Stimulated activated CD4-positive, alpha-beta T cell treated with anti-CD3 and anti-CD28 coated beads, Interleukin-12 subunit alpha, Interleukin-12 subunit beta, amount 100 ng/mL, for 4 hours (primary cell): ENCODE data around the gene LTBP3.
A peak's percentile ranks its signal among the peaks of the same experiment; 100 is the strongest.
"Not testable (repeated sequence)": the region's sequence is repeated elsewhere in the genome, so short reads cannot be mapped to it uniquely, and the experiment has no call there.

Experiments used
- DNase-seq: peaks from one replicate; pipeline ENCODE4 v3.0.0-alpha.2; 2020

The LTBP3 gene

DNA sequence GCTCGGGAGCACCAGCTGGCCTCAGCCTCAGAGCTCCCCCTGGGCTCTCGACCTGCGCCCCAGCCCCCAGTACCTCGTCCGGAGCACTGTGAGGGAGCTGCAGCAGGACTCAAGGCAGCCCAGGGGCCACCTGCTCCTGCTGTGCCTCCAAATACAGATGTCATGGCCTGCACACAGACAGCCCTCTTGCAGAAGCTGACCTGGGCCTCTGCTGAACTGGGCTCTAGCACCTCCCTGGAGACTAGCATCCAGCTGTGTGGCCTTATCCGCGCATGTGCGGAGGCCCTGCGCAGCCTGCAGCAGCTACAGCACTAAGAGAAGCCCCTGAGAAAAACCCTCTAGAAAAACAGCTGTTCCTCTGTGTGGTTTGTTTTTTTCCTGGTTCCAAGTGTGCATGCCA is 13.3 kb upstream of the LTBP3 start:
- DNase-seq: no peak

DNA sequence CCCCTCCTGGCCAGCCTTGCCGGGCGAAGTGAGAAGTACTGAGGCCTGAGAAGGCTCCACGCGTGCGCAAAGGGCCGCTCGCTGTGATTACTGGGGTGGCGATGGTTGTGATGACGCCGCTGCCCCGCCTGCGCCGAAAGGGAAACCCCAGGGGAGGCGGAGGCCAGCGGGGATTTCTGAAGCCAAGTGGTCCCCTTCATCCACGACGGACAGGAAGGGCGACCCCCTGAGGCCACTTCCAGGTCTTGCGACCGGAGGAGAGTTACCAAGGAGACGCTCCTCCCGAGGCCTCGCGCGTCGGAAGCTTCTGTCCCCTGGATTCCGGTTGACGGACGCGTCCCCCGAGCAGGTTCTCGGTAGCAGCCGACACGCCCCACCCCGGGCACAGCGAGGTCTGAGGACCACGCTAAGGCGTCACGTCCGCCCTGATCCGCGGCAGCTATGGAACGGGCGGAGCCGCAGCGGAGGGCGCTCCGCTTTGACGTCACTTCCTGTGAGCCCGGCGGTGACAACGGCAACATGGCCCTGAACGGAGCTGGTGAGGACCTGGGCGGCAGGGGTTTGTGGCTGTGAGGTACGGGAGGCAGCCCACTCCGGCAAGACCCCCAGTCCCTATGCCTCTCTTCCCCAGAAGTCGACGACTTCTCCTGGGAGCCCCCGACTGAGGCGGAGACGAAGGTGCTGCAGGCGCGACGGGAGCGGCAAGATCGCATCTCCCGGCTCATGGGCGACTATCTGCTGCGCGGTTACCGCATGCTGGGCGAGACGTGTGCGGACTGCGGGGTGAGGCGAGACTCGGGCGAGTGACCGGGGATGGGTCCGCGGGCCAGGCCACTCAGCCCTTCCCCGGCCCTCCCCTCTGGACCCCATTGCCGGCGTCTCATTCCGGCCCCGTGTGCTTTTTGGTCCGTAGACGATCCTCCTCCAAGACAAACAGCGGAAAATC is 12.1 kb upstream of the LTBP3 start, which contains the start of gene ZNRD2:
ZNRD2 (plus strand) TSS at position 505 of the 946 bp plus-strand sequence; CDS start at position 520, 15 bp downstream.
- DNase-seq: peak; percentile 97

DNA sequence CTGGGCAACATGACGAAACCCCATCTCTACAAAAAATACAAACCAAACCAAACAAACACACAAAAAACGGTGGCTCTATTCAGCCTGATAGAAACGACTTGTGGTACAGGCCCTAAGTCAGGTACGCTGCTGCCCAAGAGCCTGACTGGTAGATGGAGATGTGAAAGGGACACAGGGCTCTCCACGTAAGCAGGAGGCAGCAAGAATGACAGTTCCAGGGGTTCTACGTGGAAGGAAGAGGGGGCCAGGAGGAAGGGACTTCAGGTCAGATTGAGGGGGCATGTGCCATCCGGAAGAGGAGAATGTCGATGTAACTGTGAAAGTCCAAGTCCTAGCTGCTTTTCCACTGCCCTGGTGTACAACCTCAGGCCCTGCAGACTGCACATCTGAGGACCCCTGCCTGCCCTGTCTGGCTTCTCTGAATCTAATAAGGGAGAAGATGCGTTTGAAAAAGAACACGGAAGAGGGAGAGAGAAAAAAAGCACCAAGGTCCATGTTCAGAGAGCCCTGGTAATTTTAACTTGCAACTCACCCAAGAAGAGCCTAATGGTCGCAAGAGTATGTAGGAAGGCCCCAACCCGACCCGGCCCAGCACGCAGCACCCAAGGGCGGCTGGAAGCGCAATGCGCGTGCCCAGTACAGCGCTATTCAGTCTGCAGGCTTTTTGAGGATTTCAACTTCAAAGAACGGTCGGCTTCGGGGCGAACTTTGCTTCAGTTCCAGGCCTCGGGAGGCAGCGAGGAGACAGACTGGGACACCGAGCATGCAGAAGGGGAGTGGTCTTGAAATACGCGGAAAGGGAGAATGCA is 11.2 kb upstream of the LTBP3 start:
- DNase-seq: no peak

DNA sequence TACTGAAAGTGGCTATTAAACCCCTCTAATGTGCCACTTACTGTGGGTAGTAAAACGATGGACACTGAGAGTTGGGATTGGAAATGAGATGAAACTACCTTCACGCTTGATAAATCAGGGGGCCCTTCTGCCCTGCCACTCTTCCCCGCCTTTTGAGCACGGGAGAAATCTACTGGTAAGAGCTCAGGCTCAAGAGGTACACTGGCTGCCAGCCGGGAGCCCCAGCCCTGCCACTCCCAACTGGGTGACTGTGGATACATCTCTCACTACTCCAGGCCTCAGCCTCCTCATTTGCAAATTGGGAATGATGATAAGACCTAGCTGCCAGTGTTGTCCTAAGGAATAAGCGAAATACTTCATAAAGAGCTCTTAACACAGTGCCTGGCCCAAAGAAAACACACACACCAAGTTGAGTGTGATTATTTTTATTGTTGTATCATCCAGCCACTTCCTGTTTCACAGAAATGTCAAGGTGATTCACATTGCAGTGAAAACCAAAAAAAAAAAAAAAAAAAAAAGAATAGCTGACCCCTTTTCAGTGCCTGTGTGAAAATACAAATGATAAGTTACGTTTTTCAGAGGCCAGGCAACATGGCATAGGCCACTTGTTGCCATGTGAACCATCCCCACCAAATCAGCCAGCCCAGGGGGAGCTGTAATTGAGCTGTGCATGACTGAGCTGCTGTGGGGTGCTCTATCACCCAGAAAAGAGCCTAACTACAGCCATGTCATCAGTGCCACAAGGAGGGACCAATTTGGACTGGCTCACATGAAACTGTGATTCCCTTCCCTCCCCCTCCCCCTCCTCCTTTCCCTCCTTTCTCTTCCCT is 7.7 kb upstream of the LTBP3 start:
- DNase-seq: no peak

DNA sequence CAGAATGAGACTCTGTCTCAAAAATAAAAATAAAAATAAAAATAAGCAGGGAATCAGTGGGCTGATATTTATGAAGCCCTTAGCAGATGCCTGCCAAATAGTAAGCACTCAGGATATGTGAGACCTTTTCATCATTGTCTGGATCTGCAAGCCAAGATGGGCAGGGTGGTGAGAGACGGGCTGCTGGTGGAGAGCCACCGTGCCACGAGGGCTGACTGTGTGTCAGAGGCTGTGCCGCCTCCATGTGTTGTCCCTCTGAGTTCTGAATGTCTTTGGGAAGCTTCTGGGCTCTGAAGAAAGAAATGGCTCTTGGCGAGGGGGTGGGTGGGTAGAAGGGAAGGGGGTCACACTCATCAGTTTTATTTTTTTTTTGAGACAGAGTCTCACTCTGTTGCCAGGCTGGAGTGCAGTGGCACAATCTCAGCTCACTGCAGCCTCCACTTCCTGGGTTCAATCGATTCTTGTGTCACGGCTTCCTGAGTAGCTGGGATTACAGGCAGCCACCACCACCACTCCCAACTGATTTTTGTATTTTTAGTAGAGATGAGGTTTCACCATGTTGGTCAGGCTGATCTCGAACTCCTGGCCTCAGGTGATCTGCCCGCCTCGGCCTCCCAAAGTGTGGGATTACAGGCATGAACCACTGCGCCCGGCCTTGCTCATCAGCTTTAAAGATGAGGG is 6.9 kb upstream of the LTBP3 start:
- not testable (repeated sequence) for DNase-seq

DNA sequence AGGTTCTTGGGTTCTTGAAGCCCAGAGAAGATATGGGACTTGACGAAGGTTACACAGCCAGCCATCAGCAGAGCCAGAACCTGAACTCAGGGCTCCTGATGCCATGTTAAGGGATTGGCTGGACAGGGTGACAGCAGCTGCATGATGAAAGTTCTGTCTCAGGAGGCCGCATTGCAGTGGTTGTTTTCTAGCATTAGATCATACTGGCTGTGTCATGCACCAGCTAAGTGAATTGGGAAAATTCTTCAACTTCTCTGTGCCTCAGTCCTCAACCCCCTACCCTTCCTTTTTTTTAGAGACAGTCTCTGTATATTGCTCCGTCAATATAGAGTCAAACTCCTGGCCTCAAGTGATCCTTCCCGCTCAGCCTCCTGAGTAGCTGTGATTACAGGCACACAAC is 5.4 kb upstream of the LTBP3 start:
- DNase-seq: no peak

DNA sequence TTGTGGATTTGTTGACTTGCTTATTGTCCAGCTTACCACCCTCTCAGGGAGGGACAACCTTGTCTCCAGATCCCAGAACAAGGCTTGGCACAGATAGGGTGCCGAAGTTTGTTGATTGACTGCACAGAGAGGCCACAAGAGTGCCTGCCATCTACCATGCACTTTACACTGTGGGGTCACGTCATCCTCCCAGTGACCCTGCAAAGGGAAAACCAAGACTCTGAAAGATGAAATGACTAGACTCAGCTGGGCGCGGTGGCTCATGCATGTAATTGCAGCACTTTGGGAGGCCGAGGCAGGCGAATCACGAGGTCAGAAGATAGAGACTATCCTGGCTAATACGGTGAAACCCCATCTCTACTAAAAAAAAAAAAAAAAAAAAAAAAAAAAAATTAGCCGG is 4.6 kb upstream of the LTBP3 start:
- DNase-seq: no peak

DNA sequence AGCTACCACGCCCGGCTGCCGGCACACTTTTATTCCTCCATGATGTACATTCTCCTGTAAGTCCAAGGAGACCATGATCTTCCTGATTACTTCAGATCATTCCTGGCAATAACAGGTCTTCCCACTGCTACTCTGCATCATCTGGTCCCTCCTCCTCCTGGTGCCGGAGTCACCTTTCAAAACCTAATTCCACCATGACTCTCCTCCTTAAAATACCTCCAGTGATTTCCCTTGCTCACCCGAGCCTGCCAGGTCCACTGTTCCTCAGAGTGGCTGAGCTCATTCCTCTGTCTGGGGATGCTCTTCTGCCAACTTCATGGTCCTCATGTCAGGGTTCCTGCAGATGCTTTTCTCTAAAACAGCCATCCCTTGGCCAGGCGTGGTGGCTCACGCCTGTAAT is 3.9 kb upstream of the LTBP3 start:
- DNase-seq: no peak

DNA sequence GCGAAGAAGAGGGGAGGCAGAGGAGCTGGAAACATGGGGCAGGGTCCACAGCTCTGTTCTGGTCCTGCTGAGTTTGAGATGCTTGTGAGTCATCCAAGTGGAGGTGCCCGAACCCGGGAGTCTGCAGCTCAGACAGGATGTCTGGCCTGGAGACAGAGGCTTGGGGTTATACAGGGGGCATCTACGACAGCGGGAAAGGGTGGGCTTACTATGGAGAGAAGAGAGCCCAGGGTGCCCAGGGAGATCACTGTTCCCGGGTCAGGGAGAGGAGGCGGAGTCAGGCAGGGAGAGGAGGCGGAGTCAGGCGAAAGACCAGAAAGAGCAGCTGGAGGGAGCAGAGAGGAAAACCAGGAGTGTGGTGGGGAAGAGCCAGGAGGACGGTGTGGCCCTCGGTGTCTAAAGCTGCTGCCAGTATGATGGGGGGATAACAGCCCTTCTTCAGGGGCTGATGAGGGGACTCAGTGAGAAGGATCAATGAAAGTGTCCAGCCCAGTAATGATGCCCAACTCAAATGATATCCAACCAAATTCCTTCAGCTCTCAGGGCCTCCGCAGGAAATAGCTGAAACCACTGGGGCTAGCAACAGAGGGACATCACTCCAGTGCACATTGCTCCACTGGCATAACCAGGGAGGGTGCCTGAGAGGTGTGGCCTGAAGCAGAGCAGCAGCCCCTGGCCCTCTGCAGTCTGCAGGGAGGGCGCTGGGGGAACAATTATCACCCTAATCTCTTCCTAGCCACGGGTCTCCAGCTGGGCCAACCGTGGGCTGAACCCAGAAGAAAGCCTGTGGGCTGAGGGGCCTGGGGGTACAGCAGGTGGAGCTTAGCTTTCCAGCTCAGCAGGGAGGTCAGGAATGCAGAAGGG is 2.6 kb upstream of the LTBP3 start:
- no peak for DNase-seq

DNA sequence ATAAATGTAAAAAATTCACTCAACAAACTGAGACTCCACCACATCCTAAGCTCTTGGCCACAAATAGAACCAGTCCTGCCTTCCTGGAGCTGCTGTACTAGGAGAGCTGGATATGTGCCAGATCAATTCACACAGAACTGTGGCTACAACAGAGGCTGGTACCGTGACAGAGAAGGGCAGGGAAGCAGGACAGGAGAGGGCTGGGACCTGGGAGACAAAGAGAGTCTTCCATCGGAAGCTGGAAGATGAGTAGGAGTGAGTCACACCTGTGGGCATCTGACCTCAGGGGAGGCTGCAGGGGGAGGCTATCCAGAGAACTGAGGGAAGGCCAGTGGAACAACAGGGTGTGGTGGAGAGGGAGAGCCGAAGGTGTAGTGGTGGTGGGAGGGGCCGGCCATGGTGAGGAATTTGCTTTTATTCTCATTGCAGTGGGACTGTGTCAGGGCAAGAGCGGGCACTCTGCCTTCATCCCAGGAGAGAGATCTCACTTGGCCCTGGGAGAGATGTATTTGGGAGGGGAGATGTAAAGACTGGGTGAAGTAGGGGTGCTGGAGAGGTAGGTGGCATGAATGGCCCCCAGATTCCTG is 1.9 kb upstream of the LTBP3 start:
- no peak for DNase-seq

DNA sequence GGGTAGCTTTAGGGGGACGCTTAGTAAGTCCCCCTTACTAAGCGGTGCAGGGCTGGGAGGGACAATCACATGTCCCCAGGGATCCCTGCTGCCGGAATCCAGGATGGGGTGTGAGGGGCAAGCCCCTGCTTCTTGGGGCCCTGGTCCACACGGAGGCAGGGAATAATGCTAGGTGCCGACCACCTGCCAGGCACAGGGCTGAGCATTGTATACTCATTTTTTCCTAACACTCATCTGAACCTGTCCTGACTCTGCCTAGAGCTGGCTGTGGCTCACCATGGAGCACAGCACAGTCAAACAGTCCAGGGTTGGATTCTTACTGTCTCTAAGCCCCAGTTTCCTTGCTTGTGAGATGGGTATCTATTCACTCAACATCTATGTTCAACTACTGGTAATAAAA is 1.4 kb upstream of the LTBP3 start:
- DNase-seq: no peak

DNA sequence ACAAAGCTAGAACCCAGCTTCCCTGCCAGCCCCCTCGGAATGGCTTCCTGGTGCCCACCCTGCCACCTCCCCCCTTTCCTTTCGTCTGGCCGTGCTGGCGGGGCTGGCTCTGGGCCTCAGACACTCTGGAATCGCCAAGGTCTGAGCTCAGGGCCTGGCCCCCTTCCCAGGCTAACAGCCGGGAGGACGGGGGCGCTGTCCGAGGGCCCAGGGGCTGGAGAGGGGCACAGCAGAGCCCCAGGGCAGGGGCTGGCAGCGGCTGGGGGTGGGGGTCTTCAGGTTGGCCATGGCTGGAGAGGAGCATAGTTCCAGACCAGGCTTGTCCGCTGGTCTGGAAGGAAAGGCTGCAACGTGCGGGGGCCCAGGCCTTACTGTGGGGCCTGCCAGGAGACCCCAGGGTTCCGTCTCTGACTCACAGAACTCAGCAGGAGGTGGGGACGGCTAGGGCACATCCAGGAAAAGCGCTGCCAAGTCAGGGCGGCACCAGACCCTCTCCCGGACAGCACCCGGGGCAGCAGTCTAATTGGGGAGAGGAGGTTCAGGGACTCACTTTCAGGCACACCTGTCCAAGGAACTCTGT is 861 bp upstream of the LTBP3 start:
- no peak for DNase-seq

DNA sequence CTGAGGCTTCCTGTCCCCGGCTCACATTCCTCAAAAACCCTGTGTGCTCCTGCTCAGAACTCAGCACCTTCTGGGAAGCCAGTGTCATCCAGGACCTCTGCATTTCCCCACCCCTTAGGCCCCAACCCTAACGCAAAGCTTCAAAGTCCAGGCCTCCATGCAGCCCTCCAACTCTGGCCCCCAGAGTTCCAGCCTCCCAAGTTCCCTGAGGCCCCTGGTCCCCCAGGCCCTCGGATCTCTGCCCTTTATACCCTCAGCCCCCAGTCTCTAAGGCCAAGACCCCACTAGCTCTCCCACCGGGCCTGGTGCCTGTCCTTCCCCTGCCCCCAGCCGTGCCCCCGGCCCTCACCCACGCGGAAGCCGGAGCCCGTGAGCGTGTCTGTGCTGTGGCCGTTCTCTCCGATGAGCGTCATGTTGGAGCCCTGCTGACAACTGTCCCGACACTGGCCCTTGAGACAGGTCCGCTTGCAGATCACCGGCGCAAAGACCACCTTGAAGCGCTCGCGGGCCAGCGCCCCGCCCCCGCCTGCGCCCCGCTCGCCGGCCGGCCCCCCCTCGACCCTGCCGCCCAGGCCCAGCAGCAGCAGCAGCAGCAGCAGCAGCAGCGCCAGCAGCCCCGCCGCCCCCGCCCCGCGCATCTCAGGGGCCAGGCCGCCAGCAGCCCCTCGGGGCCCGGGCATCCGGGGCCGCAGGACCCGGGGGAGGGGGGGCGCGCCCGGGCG is 718 bp downstream of the LTBP3 start:
- no peak for DNase-seq

DNA sequence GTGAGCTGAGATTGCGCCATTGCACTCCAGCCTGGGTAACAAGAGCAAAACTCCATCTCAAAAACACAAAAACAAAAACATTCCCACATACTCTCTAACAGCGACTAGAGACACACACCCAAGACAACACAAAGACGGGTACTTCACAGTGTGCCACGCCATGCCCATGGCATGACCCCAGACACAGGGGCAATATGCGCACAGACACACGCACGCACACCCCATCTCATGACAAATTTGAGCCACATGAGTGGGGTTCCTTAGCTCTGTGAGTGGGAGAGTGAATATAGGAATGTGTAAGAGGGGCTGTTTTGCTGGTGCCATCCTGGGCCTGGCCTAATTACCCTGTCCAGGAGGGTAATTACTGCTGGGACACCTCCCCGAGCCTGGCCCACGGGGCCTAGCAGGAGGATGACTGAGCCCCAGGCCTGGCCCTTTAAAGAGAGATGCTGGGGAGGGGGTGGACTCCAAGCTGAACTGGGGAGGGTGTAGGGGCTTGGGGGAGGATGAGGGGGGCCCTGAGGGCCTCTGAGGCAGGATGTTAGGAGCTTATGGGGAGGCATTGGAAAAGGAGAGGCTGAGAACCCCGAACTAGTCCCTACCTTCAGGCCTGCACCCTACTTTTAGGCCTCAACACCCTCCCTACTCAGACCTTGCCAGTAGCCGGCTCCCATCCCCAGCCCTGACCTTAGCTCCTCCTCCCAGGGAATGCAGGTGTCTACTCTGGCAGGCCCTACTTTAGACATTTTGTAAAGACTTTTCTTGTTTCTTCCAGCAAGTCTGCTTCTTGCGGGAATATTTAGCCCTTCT is 1.5 kb downstream of the LTBP3 start:
- no peak for DNase-seq

DNA sequence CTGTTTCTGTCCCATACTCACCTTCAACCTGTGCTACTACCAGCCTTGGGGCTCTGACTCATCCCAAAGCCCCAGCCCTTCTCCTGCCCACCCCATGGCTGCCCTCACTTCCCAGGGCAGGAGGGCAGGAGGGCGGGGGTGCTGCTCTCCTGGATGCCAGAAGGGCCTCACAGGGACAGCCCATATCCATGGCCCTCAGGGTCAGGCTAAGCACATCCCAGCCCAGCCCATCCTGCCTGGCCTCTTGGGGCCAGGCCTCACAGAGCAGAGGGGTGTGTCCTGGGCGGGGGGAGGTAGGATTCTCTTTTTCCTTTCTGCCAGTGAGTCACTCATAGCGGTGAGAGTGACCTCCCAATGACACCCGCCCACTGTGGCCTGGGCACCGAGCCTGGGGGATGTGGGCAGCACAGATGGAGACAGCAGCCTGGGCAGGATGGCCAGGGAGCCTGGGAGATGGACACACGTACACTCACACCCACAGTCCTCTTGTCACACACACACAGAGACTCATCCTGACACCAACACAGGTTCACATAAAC is 2.4 kb downstream of the LTBP3 start:
- no peak for DNase-seq

DNA sequence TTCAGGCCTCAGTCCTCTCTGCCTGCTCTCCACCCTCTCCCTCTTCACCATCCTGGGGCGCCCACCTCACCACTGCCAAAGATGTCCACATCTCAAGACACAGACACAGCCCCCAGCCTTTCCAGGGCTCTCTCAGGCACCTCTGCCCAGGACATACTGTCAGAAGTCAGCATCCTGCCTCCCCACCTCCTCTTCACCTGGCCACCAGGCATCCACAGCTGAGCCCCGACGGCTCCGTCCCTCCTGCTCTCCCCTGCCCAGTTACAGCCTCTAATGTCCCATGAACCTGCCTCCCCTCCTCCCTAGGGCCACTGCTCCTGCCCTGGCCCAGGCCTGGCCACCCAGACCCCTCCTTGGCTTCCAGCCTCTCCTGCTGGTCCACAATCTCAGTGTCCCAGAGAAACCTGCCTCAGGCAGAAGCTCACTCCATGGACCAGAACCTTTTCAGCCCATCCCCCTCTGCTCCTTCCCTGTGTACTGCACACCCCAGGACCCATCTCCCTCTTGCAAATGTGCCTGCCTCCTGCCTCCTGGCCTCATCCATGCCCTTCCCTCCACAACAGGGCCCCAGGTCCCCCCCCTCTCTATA is 3.2 kb downstream of the LTBP3 start:
- no peak for DNase-seq

DNA sequence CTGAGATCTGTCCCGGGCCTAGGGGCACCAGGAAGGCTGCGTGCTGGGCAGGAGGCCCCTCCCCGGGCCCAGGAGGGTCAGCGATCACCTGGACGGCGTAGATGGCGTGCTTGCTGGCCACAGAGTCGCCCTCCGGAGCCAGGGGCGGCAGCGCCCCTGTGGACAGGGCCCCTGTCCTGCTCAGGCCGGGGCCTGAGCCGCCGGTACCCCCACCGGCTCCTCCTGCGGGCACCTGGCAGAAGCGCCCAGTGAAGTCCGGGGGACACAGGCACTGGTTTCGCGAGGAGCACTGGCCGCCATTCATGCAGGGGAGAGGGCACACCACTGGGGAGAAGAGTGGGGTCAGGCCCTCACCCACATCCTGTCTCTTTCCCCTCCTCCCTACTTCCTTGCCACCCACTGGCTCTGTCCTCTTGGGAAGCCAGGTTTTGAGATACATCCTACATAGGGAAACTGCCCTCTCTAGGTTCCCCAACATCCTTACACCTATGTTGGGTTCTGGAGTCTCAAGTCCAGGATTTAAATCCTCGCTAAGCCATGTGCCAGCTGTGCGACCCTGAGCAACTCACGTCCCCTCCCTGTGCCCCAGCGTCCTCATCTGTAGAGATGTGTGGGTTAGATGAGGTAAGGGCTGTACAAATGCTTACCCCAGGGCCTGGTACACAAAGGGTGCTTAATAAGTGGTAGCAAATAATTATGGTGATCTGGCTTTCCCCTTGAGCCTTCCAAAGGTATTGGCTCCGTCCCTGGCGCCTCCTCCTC is 3.9 kb downstream of the LTBP3 start:
- no peak for DNase-seq
